ENCODE data around the gene CPN2.

DNA sequence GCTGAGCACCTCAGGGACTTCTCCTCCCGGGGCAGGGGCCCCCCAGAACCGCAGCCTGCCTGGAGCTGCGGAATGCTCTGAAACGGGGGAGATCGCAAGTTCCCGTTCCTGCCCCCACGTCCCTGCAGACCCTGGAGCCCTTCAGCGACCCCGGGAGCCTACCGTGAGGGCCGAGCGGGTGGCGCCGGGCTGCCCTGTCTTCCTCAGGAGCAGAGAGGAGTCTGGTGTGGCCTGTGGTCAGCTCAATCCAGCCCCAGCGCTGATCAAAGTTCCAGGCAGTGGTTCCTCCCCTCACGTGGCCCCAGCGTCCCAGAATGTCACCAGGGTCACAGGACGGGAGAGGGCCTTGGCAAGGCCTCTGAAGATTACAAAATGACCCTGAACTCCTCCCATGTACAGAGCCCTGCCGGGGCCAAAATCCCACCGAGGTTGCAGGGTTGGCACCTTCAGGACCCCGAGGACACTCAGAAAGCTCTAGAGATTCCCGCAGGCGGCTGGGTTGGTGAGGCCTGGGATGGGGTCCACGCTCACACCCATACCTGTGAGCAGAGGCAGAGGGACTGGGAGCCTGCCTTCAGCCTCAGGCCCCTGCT, at the start of gene CPN2:
- TF ChIP-seq PAX8 (IDR thresholded peaks at IDR 0.05) (no peak), HDGF (IDR thresholded peaks at IDR 0.05) (no peak), ZZZ3 (IDR thresholded peaks at IDR 0.05; ENCODE audit: control insufficient read depth, insufficient read length, low read depth) (no peak), EZH2 (IDR thresholded peaks at IDR 0.05; ENCODE audit: borderline replicate concordance, control insufficient read depth, low read depth, low read length) (no peak), USF1 (IDR thresholded peaks at IDR 0.05; ENCODE audit: borderline replicate concordance, extremely low read length, insufficient read depth, low read depth, low read length) (no peak), POLR2AphosphoS5 (IDR thresholded peaks at IDR 0.05; ENCODE audit: low read length) (no peak), RAD21 (IDR thresholded peaks at IDR 0.05; ENCODE audit: insufficient read depth, low read depth, low read length) (no peak), SMC3 (IDR thresholded peaks at IDR 0.05; ENCODE audit: borderline replicate concordance, low read length) (no peak), KDM1A (IDR thresholded peaks at IDR 0.05; ENCODE audit: borderline replicate concordance) (no peak), TCF12 (IDR thresholded peaks at IDR 0.05; ENCODE audit: low read depth, low read length) (no peak)
- TF ChIP-seq, protein P1, sequence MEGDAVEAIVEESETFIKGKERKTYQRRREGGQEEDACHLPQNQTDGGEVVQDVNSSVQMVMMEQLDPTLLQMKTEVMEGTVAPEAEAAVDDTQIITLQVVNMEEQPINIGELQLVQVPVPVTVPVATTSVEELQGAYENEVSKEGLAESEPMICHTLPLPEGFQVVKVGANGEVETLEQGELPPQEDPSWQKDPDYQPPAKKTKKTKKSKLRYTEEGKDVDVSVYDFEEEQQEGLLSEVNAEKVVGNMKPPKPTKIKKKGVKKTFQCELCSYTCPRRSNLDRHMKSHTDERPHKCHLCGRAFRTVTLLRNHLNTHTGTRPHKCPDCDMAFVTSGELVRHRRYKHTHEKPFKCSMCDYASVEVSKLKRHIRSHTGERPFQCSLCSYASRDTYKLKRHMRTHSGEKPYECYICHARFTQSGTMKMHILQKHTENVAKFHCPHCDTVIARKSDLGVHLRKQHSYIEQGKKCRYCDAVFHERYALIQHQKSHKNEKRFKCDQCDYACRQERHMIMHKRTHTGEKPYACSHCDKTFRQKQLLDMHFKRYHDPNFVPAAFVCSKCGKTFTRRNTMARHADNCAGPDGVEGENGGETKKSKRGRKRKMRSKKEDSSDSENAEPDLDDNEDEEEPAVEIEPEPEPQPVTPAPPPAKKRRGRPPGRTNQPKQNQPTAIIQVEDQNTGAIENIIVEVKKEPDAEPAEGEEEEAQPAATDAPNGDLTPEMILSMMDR (IDR thresholded peaks at IDR 0.05 in 2 of 3, conservative IDR thresholded peaks at IDR 0.05 in 1 of 3; ENCODE audit: control insufficient read depth in 2 of 3, extremely low read depth in 1 of 3, insufficient read depth in 1 of 3, low read depth in 3 of 3, low read length in 3 of 3) = no peak
- TF ChIP-seq, protein P2, sequence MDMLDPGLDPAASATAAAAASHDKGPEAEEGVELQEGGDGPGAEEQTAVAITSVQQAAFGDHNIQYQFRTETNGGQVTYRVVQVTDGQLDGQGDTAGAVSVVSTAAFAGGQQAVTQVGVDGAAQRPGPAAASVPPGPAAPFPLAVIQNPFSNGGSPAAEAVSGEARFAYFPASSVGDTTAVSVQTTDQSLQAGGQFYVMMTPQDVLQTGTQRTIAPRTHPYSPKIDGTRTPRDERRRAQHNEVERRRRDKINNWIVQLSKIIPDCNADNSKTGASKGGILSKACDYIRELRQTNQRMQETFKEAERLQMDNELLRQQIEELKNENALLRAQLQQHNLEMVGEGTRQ (IDR thresholded peaks at IDR 0.05; ENCODE audit: borderline replicate concordance, low read depth, low read length) = no peak
- TF ChIP-seq, protein P3, sequence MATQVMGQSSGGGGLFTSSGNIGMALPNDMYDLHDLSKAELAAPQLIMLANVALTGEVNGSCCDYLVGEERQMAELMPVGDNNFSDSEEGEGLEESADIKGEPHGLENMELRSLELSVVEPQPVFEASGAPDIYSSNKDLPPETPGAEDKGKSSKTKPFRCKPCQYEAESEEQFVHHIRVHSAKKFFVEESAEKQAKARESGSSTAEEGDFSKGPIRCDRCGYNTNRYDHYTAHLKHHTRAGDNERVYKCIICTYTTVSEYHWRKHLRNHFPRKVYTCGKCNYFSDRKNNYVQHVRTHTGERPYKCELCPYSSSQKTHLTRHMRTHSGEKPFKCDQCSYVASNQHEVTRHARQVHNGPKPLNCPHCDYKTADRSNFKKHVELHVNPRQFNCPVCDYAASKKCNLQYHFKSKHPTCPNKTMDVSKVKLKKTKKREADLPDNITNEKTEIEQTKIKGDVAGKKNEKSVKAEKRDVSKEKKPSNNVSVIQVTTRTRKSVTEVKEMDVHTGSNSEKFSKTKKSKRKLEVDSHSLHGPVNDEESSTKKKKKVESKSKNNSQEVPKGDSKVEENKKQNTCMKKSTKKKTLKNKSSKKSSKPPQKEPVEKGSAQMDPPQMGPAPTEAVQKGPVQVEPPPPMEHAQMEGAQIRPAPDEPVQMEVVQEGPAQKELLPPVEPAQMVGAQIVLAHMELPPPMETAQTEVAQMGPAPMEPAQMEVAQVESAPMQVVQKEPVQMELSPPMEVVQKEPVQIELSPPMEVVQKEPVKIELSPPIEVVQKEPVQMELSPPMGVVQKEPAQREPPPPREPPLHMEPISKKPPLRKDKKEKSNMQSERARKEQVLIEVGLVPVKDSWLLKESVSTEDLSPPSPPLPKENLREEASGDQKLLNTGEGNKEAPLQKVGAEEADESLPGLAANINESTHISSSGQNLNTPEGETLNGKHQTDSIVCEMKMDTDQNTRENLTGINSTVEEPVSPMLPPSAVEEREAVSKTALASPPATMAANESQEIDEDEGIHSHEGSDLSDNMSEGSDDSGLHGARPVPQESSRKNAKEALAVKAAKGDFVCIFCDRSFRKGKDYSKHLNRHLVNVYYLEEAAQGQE (IDR thresholded peaks at IDR 0.05; ENCODE audit: low read depth, low read length) = no peak
